ENCODE measurements around the gene HGD.

Gene HGD

DNA sequence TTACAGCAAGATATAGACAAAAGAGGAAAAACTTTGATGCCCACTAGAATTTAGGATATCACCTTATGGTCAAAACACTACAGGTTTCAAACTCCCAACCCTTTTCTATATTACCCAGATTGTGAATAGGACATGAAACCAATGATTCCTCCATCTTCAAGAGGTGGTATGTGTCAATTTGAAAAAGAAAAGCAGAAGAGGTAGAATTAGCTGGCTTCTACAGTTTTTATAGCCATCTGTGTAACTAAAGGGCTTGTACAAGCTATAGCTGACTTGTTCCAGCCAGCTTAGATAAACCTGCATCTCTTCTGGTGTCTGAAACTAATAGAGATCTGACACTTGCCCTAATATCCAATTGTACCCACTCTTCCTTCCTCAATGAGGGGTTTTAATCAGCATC is 24.9 kb upstream of the HGD start:
- H3K4me3 ChIP-seq (ENCODE audit: low read depth, low read length) = no peak overlapping the region
- no peak for DNase-seq (ENCODE audit: low read depth)
- TF ChIP-seq, protein P1, sequence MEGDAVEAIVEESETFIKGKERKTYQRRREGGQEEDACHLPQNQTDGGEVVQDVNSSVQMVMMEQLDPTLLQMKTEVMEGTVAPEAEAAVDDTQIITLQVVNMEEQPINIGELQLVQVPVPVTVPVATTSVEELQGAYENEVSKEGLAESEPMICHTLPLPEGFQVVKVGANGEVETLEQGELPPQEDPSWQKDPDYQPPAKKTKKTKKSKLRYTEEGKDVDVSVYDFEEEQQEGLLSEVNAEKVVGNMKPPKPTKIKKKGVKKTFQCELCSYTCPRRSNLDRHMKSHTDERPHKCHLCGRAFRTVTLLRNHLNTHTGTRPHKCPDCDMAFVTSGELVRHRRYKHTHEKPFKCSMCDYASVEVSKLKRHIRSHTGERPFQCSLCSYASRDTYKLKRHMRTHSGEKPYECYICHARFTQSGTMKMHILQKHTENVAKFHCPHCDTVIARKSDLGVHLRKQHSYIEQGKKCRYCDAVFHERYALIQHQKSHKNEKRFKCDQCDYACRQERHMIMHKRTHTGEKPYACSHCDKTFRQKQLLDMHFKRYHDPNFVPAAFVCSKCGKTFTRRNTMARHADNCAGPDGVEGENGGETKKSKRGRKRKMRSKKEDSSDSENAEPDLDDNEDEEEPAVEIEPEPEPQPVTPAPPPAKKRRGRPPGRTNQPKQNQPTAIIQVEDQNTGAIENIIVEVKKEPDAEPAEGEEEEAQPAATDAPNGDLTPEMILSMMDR (IDR thresholded peaks at IDR 0.05; ENCODE audit: low read depth, low read length, missing control alignments) = no peak

DNA sequence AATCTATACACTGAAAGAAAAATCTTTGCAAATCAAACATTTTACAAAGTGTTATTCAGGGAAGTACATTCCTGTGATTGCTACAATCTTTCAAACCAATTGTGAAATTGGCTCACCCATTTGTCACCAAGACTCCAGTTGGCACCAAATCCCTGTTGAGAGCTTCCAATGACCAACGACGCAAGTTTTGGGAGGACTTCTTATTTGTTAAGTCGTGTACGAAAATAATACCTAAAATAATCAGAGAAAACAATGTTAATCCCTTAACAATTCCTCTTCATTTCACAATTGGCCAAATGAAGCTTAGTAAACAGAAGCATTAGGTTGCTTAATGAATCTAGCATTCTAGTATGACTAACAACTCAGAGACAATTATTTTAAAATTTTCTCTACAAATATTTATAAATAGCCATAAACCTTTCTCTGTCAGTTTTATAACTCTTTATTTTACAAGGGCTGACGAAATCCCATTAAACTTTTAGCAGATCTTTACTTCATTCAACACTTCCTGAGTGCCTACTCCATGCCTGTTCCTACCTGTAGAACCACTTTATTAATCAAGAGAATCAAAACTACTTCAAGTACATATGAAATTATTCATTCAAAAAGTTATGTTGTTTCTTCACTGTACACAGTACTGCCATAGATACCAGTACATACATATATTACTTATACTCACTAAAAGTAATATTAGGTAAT is 24.0 kb upstream of the HGD start:
- DNase-seq (ENCODE audit: low read depth) = no peak
- TF ChIP-seq, protein P1 (IDR thresholded peaks at IDR 0.05; ENCODE audit: low read depth, low read length, missing control alignments) = no peak
- H3K4me3 ChIP-seq (ENCODE audit: low read depth, low read length) = no peak overlapping the region

DNA sequence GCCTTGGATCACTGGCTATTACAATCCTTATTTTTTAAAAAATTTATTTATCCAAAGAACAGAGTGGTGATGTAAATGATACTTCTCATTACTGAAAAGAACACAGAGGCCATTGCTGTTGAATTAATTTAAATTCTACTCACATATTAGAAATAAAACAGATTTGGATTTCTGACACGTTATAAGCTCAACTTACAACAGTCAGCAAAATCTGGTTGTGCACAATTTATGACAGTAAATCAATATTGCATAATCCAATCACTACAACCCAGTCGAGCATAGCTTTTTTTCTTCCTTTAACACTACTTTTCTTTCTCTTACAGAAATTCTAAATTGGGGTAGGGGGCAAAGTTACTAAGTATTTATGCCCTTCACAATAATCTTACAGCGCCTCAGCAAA is 17.3 kb upstream of the HGD start:
- TF ChIP-seq, protein P1 (IDR thresholded peaks at IDR 0.05; ENCODE audit: low read depth, low read length, missing control alignments) = no peak
- DNase-seq (ENCODE audit: low read depth) = no peak
- H3K4me3 ChIP-seq (ENCODE audit: low read depth, low read length) = no peak overlapping the region

DNA sequence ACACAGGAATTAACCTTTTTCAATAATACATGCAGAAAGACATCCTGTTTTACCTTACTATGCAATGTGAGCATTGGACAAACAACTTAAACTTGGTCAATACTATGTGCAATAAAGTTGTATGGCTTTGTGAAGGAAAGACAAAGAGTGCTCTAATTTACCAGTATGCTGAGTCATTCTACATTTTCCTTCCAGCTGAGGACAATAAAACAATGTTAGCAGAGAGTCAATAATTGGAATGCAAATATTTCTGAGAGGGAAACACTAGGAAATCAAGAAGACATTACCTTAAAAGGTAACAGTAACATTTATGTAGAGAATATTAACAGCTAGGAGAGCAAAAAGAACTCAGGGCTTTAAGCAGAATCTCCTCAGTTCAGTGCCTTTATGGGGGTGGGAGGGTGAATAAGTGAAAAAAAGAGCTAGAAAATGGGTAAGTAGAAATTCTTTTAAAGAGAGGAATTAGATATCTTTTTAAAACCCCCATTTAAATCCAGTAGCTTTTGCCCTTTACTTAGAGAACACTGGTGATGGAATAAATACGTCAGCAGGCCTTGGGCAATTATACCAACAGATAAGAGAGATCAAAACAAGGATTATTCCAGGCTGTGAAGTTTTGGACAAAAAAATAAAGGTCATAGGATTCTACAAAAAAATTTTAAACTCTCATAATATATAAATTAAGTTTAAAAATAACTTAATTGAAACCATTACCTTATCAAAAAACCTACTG is 11.6 kb upstream of the HGD start:
- TF ChIP-seq, protein P1 (IDR thresholded peaks at IDR 0.05; ENCODE audit: low read depth, low read length, missing control alignments) = no peak
- no peak for DNase-seq (ENCODE audit: low read depth)

DNA sequence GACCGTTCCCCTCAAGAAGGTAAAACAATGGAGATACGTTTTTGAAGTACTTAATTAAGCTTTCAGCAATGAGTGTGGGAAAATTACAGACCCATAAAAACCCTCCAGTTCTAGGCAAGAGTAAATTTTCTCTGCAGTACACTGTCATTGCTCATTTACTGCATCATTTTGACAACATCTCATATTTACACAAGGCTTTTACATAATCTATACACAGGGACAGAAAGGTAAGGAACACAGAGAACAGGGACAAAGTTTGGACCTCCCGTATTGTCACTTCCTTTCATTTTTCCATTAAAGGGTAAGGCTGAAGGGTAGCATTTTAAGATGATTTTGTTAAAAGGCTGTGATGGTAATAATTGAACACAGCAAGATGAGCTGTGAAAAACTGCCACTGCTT is 7.4 kb upstream of the HGD start:
- no peak for DNase-seq (ENCODE audit: low read depth)
- no peak overlapping the region for H3K4me3 ChIP-seq (ENCODE audit: low read depth, low read length)
- TF ChIP-seq, protein P1 (IDR thresholded peaks at IDR 0.05; ENCODE audit: low read depth, low read length, missing control alignments) = no peak

More for the DNA sequence above, 11.6 kb upstream of the HGD start:
- no peak overlapping the region for H3K4me3 ChIP-seq (ENCODE audit: low read depth, low read length)

DNA sequence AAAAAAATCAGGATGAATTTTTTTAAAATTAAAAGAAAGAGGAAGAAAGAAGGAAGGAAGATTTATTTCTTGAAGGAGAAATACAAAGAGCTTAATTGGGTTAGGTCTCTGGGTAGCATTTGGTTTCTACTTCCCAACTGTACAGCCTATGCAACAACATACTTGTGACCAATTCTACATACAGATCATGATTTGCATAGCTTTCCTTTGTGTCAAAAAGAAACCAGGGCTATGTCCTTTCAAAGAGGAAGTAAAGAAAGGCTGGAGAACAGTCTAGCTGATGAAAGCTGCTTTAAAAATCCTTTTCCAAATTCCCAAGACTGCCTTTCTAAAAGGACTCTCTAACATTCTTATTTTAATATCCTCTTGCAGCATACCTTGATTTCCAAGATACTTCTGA is 6.1 kb upstream of the HGD start:
- TF ChIP-seq, protein P1 (IDR thresholded peaks at IDR 0.05; ENCODE audit: low read depth, low read length, missing control alignments) = no peak
- H3K4me3 ChIP-seq (ENCODE audit: low read depth, low read length) = no peak overlapping the region
- peak; percentile 49 for DNase-seq (ENCODE audit: low read depth)
